GM19452 (cell line): ENCODE results near the gene CDC16.
A peak's percentile ranks its signal among the peaks of the same experiment; 100 is the strongest.
"Not testable (repeated sequence)": the region's sequence is repeated elsewhere in the genome, so short reads cannot be mapped to it uniquely, and the experiment has no call there.

ENCODE experiments used
- ATAC-seq: cut with Tn5 transposase; IDR thresholded peaks from one replicate; pipeline ENCODE4 v1.9.1; 2021; ENCODE audit not compliant: unreplicated experiment

The CDC16 gene, protein sequence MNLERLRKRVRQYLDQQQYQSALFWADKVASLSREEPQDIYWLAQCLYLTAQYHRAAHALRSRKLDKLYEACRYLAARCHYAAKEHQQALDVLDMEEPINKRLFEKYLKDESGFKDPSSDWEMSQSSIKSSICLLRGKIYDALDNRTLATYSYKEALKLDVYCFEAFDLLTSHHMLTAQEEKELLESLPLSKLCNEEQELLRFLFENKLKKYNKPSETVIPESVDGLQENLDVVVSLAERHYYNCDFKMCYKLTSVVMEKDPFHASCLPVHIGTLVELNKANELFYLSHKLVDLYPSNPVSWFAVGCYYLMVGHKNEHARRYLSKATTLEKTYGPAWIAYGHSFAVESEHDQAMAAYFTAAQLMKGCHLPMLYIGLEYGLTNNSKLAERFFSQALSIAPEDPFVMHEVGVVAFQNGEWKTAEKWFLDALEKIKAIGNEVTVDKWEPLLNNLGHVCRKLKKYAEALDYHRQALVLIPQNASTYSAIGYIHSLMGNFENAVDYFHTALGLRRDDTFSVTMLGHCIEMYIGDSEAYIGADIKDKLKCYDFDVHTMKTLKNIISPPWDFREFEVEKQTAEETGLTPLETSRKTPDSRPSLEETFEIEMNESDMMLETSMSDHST

DNA sequence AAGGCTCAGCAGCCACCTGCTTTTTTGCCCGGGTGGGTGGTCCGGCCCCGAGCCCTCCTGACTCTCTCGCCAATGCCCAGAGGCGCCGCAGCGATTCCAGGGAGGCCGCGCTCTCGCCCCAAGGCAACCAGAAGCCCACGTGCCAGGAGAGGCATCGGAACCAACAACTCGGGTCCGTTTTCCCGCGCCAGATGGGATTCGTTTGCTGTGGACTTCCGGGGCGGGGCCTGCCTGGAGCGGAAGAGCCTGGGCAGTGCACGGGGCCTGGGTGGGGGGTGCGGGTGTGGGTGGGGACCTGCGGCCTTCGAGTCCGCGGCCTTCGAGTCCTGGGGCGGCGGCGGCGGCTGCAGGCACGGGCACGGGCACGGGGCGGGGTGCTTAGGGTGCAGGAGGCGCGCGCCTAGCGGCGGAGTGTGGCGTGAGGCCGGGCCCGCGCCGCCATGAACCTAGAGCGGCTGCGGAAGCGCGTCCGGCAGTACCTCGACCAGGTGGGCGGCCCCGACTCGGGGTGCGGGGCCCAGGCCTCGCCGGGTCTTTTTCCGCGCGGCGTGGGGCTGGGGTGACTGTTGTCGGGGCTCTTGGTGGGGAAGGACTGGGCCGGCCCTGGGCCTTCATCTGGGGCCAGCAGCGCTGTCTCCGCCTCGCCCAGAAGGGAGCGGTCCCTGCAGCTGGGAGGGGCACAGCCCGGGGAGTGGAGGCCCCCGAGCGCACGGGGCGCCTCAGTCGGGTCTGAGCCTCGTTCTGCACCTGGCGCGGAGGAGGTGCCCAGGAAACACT is at the start of gene CDC16:
CDC16 (plus strand) TSS at position 253 of the 777 bp plus-strand sequence; CDS start at position 441, 188 bp downstream.
- ATAC-seq: peak; percentile 88

DNA sequence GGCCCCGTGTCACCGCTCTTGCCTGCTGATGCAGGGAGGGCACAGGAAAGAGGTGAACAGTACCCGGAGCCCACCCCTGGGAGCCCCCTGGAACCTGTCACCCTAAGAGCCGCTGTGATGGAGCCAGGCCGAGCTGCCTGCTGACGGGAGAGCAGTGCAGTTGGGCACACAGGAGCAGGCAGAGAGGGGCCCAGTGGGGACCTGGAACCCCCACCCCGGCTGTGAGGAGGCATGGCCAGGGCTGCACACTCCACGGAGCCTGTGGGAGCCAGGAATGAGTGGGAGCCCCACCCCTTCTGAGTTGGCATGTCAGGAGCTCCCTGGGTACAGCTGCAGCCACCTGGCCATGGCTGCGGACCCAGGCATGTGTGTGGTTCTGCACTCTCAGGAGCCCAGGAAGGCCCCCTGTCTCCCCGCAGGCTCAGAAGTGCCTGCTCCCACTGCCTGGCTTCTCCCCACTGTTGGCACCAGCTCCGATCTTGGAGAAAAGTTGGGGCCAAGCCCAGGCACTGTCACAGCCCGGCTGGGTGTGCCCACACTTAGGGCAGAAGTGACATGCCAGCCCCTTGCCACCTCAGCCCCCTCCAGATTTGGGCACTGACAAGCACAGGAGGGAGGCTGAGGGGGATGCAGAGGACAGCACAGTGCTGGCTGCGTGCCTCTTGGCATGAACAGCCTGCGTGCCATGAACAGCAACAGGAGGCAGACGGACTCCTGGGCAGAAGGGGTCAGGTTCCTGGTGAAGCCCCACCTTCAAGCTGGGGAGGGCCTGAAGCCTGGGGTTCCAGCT is 49.3 kb upstream of the CDC16 start:
- no peak for ATAC-seq

DNA sequence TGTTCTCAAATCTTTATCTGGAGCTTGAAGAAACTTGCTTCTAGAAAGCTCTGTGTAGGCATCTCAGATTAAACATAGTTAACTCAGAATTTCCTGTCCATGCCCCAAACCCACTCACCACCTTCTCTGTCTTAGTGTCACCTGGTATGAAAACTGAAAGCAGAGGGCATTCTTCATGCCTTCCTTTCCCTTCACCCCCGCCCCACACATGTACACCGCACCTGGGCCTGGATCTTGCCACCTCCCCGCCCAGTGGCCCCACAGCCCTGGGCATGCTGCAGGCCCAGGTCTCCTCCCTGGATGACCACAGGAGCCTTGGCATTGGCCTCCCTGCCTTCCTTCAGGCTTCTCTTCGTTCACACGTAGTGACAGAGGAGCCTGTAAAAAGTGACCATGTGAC is 39.8 kb upstream of the CDC16 start:
- no peak for ATAC-seq

DNA sequence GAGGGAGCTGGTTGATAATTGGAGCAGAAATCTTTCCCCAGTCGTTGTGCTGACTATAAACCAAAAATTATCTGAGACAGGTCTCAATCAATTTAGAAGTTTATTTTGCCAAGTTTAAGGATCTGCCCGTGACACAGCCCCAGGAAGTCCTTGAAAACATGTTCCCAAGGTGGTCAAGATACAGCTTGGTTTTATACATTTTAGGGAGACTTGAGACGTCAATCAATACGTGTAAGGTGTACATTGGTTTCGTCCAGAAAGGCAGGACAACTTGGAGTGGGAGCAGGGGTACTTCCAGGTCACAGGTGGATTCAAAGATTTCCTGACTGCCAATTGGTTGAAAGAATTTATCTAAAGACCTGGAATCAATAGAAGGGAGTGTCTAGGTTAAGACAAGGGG is 38.1 kb upstream of the CDC16 start:
- ATAC-seq: no peak

DNA sequence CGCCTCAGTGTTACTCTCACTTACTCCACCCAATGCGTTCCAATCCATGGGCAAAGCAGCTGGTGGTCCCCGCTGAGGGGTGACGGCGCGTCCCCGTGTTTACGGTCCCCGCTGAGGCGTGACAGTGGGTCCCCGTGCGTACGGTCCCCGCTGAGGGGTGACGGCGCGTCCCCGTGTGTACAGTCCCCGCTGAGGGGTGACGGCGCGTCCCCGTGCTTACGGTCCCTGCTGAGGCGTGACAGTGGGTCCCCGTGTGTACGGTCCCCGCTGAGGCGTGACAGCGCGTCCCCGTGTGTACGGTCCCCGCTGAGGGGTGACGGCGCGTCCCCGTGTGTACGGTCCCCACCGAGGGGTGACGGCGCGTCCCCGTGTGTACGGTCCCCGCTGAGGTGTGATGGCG is 36.1 kb upstream of the CDC16 start:
- ATAC-seq: no peak

DNA sequence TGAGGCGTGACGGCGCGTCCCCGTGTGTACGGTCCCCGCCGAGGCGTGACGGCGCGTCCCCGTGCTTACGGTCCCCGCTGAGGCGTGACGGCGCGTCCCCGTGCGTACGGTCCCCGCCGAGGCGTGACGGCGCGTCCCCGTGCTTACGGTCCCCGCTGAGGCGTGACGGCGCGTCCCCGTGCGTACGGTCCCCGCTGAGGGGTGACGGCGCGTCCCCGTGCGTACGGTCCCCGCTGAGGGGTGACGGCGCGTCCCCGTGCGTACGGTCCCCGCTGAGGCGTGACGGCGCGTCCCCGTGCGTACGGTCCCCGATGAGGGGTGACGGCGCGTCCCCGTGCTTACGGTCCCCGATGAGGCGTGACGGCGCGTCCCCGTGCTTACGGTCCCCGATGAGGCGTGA is 35.2 kb upstream of the CDC16 start:
- not testable (repeated sequence) for ATAC-seq

DNA sequence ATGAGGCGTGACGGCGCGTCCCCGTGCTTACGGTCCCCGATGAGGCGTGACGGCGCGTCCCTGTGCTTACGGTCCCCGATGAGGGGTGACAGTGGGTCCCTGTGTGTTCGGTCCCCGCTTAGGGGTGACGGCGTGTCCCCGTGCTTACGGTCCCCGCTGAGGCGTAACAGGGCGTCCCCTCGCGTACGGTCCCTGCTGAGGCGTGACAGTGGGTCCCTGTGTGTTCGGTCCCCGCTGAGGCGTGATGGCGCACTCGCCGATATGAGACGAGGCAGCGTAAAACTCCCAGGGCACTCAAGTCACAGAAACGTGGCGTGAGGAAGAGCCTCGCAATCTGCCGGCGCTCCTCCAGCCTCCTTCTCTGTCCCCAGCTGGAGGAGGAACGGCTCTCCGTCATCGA is 34.7 kb upstream of the CDC16 start:
- ATAC-seq: no peak

DNA sequence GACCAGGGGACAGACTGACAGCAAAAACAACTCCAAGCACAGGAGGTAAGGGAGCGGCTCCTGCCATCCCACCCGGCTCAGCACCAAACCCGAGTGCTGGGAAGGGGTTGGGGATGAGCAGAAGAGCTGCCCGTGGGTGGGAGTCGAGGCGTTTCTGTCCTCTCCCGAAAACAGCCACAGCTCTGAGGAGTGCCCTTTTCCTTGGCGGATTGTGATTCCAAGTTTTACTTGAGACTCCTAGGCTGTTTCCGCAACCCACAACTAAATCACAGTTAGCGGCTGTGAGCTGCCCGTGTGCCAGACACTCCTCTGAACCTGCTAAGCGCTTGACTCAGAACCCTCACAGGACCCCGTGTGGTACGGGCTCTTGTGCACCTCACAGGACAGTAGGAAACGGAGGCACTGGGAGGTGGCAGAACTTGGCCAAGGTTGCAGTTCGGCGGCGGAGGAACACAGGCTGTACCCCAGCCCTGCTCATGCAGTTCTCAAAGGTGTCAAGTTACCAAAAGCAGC is 34.2 kb upstream of the CDC16 start:
- ATAC-seq: no peak

DNA sequence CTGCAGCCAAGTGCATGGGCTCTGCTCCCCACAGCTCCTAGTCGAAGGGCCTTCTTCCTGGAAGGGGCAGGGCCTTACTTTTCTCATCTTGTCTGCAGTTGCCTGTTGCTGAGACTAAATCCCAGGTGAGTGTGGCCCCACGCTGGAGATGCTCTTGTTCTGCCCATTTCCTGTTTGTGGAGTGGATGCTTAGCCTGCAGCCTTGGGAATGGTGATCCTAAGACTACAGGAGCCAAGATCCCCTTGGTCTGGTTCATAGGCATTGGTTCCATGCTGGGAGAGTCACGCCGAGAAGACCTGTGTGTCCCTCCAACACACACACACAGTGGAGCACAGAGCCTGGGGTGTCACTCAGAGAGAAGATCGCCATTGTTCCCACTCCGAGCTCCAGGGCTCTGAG is 32.1 kb upstream of the CDC16 start:
- ATAC-seq: no peak

DNA sequence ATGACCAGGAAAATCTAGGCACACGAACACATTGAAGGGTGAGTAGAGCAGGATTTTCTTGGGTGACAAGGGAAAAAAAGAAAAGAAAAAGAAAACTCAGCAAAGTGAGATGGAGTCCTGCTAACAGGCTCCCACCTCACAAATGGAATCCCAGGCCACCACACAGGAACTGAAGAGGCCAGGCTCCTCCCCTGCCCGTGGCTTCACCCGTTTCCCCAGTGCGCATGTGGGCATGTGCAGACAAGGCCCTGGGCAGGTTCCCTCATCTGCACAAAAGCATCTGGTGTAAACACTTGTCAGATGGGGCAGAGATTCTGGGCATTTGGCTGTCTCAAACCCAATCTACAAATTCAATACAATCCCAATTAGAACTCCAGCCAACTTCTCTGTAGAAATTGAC is 31.2 kb upstream of the CDC16 start:
- no peak for ATAC-seq

DNA sequence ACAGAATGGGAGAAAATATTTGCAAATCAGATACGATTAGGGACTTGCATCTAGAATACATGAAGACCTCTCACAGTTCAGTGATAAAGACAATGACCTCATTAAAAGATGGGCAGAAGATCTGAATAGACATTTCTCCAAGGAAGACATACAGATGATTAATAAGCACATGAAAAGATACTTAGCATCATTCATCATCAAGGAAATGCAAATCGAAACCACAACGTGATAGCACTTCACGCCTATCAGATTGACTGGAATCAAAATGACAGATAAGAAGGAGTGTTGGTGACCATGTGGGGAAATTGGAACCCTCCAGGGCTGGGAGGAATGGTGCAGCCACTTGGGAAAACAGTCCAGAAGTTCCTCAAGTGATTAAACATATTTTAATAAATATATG is 29.8 kb upstream of the CDC16 start:
- no peak for ATAC-seq

DNA sequence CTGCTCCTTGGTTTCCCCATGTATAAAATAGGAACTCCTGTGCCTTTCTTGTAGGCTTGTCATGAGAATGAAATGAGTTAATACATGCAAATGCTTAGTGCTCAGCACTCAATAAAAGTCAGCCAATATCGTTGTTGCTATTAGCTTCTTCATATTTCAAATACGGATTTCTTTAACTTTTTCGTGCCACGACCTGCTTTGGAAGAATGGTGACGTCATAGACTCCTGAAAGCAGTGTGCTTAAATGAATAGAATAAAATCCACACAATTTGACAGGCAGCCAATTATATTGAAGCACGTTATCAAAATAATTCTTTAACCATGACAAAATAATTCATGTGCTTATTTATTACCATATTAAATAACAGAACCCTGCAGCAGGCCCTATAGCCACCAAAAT is 26.6 kb upstream of the CDC16 start:
- no peak for ATAC-seq

DNA sequence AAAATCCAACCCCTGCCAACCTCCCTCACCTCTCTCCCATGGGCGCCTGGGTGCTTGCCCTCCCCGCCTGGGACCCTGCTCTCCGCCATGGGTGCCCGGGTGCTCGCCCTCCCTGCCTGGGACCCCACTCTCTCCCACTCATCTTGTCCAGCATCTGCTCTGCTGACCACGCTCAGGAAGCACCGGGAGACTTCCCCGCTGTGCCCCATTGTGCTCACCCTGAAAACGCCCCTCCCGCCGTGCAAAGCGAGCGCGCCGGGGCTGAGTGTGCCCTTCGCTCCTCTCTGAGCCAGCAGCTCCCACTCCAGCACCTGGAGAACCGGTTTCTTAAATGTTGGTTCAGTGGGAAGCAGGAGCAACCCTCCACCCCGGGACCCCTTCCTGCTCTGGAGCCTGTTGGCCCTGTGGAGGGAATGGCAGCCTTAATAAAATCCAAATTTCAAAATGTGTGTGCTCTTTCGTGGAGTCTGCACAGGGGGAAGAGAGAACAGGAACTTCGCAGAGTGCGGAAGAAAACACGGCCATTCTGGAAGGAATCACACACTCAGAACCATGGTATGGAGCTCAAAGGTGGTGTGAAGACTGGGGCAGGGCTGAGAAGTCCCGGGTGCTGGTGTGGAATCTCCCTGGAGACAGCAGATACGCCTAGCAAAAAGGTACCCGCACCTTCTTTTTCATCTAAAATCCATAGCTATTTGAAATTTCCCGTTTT is 23.1 kb upstream of the CDC16 start:
- no peak for ATAC-seq

DNA sequence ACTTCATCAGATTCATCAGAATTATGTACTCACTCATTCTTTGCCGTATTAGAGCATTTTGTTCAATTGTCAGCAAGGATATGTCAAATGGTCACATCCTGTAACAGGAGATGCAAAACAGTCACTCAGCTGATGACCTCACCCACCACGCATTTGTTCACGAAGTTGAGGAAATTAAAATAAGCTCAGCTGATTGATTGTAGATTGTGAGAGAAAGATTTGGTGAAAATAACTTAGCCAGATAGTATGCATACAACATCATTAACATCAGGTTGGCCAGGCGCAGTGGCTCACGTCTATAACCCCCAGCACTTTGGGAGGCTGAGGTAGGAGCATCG is 22.6 kb upstream of the CDC16 start:
- no peak for ATAC-seq

DNA sequence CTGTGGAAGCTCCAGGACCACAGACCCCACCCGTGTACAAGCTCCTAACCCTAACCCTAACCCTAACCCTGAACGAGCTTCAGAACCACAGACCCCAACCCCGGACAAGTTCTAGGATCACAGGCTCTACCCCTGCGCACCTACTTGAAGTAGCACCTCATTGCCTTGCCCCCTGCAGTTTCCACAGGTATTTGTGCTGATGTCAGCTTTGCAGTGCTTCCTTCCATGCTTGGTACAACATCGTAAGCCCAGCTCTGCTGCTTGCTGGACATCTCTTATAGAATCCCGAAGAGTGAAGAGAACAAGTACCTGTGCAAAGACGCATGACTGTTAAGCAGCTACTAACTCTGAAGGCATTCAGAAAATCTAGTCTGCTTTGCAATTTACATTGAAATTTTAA is 20.7 kb upstream of the CDC16 start:
- ATAC-seq: no peak

DNA sequence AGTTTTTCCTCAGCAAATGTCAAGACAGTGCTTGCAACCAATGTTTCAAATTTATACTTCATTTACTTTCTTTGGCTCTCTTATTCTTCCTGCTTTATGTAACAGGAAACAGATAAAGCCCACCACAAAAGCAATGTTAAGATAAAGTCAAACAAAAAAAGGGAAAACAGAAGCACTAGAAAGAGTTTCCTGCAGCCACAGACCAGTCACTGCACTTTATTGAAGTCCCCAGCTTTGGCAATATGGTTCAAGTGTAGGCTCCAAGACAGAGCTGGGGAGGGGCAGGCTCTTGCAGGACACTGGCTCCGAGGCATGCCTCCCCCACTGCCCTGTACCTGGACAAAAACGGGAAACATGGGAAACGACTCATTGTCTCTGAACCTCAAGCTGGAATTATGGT is 15.3 kb upstream of the CDC16 start:
- ATAC-seq: no peak

DNA sequence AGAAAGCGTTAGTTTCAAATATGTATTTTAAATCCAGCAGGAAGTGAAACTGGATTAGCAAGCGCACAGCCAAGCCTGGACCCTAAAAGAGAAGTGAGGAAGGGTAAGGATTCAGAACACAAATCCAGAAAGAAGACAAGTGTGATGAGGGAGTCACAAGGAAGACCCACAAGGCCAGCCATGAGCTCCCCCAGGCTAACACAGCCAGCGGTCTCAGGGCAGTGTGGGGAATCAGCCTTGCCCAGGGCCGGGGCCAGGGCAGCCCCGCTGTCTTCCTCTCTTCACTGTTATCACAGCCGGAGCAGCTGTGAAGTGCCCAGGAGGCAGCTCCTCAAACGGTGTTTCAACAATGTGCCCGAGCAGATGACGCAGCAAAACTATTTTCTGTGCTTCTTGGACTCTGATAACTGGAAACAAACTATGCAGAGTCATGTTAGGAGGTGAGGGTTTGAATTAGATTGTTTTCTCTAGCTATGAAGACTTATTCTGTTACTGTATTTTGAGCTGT is 12.2 kb upstream of the CDC16 start:
- ATAC-seq: no peak

DNA sequence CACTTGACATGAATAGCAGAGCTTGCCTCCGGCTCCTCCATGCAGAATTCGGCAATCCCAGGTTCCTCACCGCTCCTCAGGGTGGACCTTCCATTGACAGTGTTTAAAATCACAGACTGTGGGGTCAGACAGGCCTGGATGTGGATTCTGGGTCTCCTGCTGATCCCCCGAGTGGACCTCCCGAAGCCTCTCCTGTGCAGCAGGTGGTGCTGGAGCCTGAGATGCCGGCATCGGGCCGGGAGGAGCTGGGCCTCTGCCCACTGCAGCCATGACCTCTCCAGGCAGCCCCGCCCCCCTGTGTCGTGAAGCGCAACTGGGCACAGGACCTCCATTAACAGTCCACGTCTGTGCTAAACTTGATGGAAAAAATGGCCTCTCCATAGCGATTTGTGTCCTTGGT is 10.5 kb upstream of the CDC16 start:
- ATAC-seq: no peak

DNA sequence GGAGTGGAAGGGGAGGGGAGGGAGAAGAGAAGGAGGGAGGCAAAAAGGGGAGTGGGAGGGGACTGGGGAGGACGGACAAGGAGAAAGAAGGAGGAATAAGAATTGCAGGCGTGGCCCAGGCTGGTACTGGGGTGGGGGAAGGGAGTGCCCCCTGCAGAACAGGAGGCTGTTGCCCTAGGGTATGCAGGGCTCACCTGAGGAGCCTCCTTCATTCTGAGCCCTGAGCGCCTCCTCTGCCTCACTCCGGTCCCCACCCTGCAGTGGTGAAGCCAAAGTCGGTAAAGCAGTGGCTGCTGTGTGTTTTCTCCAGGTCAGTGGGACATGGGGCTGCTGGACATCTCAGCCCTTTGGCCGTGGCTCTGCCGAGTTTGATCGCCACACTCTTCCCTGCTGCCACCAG is 9.1 kb upstream of the CDC16 start:
- ATAC-seq: no peak

DNA sequence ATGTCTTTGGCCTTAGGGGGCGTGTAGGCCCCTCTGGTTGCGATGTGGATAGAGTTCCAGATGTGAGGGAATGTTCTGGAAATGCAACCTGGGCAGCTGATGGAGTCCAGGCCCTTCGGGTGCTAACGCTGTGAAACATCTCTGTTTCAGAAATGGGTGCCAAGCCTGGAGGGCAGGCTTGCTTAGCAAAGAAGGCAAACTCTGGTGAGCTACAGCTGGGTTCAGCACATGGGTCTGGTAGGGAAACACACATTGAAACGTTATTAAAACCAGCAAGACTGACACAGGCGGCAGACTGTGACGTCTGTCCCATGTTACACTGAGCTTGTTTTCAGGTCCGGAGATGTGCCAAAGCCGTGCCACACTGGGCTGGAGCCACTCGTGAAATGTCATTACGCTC is 8.6 kb upstream of the CDC16 start:
- no peak for ATAC-seq
